DOHH2 (cell line): Measurements from ENCODE around the gene SYT6.

Source experiments
- H3F3A ChIP-seq: fragments of 200-600 bp; sonication (generic), shearing (Covaris generic); 2 replicates; pipeline ENCODE4 v1.6.0; 2016; ENCODE audit warnings: antibody characterized with exemption, mild to moderate bottlenecking; ENCODE audit not compliant: control insufficient read depth, insufficient read depth
- H3K27ac ChIP-seq: fragments of 200-600 bp; sonication (generic); 2 replicates; pipeline ENCODE4 v1.5.1; 2014; ENCODE audit warnings: low read depth, mild to moderate bottlenecking, low read length, moderate library complexity
- H3K27me3 ChIP-seq: fragments of 200-600 bp; sonication (generic); 2 replicates; pipeline ENCODE4 v1.6.1; 2014; ENCODE audit warnings: mild to moderate bottlenecking, low read length, mixed read lengths; ENCODE audit not compliant: control insufficient read depth
- H3K36me3 ChIP-seq: fragments of 200-600 bp; sonication (generic); 2 replicates; pipeline ENCODE4 v1.6.1; 2014; ENCODE audit warnings: mild to moderate bottlenecking, low read length, moderate library complexity, mixed read lengths; ENCODE audit not compliant: control insufficient read depth
- H3K4me1 ChIP-seq: fragments of 200-600 bp; sonication (generic); 2 replicates; pipeline ENCODE4 v1.6.1; 2014; ENCODE audit warnings: mild to moderate bottlenecking, low read length, mixed read lengths; ENCODE audit not compliant: control insufficient read depth
- H3K4me2 ChIP-seq: fragments of 200-600 bp; sonication (generic); 2 replicates; pipeline ENCODE4 v1.6.0; 2014; ENCODE audit warnings: mild to moderate bottlenecking, low read length, moderate library complexity
- H3K4me3 ChIP-seq: fragments of 200-600 bp; sonication (generic); 2 replicates; pipeline ENCODE4 v1.5.1; 2014; ENCODE audit warnings: mild to moderate bottlenecking, low read length, mixed read lengths
- H3K79me2 ChIP-seq: fragments of 200-600 bp; sonication (generic); 2 replicates; pipeline ENCODE4 v1.6.1; 2014; ENCODE audit warnings: mild to moderate bottlenecking, low read length, mixed read lengths; ENCODE audit not compliant: control insufficient read depth
- H3K9me2 ChIP-seq: fragments of 200-600 bp; sonication (generic); replicated peaks from 2 replicates; pipeline ENCODE4 v1.6.1; 2014; ENCODE audit warnings: mild to moderate bottlenecking, low read length, mixed read lengths; ENCODE audit not compliant: control insufficient read depth
- H3K9me3 ChIP-seq: fragments of 200-600 bp; sonication (generic); 2 replicates; pipeline ENCODE4 v1.6.1; 2014; ENCODE audit warnings: antibody characterized with exemption, low read length, mixed read lengths; ENCODE audit not compliant: control insufficient read depth, insufficient read depth
- H4K20me1 ChIP-seq: fragments of 200-600 bp; sonication (generic); 2 replicates; pipeline ENCODE4 v1.6.0; 2014; ENCODE audit warnings: low read depth, mild to moderate bottlenecking, antibody characterized with exemption, low read length, moderate library complexity; ENCODE audit not compliant: control insufficient read depth, insufficient read depth
- CTCF ChIP-seq: fragments of 200-600 bp; sonication (generic); IDR thresholded peaks from one replicate; pipeline ENCODE4 v1.5.1; 2014; ENCODE audit warnings: antibody characterized with exemption, mild to moderate bottlenecking, low read depth, low read length; ENCODE audit not compliant: poor library complexity, severe bottlenecking
- EZH2phosphoT487 ChIP-seq: fragments of 200-600 bp; sonication (generic); IDR thresholded peaks from 2 replicates; pipeline ENCODE4 v1.6.1; 2017; ENCODE audit warnings: borderline replicate concordance, mild to moderate bottlenecking, antibody characterized with exemption, low read length, moderate library complexity, mixed read lengths

SYT6 gene

GRCh38 chr1:114054148-114054547 is 99.5 kb downstream of the SYT6 start:
- Histone ChIP-seq H3K79me2 (no peaks in the 10 kb centered on the region), H4K20me1 (no peaks in the 10 kb centered on the region), H3F3A (no peaks in the 10 kb centered on the region), H3K4me3 (no peak overlapping the region), H3K9me3 (no peaks in the 10 kb centered on the region), H3K36me3 (no peaks in the 10 kb centered on the region), H3K27ac (no peak overlapping the region), H3K9me2 (no peaks in the 10 kb centered on the region), H3K4me2 (no peak overlapping the region), H3K4me1 (no peaks in the 10 kb centered on the region), H3K27me3 (0 out of 2 replicates have a peak, but pooled peaks cover 2% of the 10 kb centered on the region)
- TF ChIP-seq CTCF (no peak), EZH2phosphoT487 (no peak)

DNA sequence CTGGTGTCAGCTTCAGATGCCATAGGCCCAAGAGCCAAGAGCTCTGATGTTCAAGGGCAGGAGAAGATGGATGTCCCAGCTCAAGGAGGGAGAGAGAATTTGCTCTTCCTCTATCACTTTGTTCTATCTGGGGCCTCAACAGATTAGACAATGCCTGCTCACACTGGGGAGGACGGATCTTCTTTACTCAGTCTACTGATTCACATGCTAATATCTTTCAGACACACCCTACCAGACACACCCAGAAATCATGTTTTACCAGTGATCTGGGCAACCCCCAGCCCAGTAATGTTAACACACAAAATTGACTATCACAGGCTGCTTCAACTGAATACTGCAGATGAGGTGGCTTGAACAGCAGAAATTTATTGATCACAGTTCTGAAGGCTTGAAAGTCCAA is 105.4 kb downstream of the SYT6 start:
- no peaks in the 10 kb centered on the region for H4K20me1 ChIP-seq
- H3K9me2 ChIP-seq = no peaks in the 10 kb centered on the region
- no peaks in the 10 kb centered on the region for H3K4me1 ChIP-seq
- no peak overlapping the region for H3K4me2 ChIP-seq
- H3K36me3 ChIP-seq = no peaks in the 10 kb centered on the region
- H3K79me2 ChIP-seq = no peaks in the 10 kb centered on the region
- no peaks in the 10 kb centered on the region for H3K9me3 ChIP-seq
- no peak overlapping the region for H3K4me3 ChIP-seq
- peaks cover 6% of the 10 kb centered on the region; the same call in 1 of the 2 replicates for H3K27me3 ChIP-seq
- TF ChIP-seq EZH2phosphoT487 (no peak), CTCF (no peak)
- no peaks in the 10 kb centered on the region for H3F3A ChIP-seq
- no peak overlapping the region for H3K27ac ChIP-seq

DNA sequence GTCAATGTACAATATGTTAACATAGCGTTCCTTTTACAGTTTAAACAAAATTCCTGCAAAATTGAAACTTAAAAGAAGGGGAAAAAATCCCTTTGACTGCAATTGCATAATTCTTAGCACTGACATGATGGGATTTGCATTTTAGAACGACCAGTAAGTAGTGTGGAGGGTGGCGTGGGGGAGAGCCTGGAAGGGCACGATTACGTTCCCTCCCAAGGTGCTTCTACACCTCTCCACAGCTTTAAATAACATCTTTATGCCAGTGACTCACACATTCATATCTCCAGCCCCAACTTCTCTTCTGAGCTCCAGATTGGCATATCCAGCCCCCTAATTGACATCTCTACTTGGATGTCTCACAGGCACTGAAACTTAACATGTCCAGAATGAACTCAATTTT is 110.1 kb downstream of the SYT6 start:
- no peak overlapping the region for H3K4me2 ChIP-seq
- no peaks in the 10 kb centered on the region for H4K20me1 ChIP-seq
- no peaks in the 10 kb centered on the region for H3K9me2 ChIP-seq
- H3K27me3 ChIP-seq = peaks cover 4% of the 10 kb centered on the region; the same call in 1 of the 2 replicates
- H3K4me1 ChIP-seq = no peaks in the 10 kb centered on the region
- no peaks in the 10 kb centered on the region for H3K9me3 ChIP-seq
- no peaks in the 10 kb centered on the region for H3K36me3 ChIP-seq
- no peaks in the 10 kb centered on the region for H3K79me2 ChIP-seq
- H3F3A ChIP-seq = no peaks in the 10 kb centered on the region
- no peak overlapping the region for H3K27ac ChIP-seq
- TF ChIP-seq EZH2phosphoT487 = no peak
- TF ChIP-seq CTCF = no peak
- no peak overlapping the region for H3K4me3 ChIP-seq
